ENCODE data around the gene TUBB4B.

DNA sequence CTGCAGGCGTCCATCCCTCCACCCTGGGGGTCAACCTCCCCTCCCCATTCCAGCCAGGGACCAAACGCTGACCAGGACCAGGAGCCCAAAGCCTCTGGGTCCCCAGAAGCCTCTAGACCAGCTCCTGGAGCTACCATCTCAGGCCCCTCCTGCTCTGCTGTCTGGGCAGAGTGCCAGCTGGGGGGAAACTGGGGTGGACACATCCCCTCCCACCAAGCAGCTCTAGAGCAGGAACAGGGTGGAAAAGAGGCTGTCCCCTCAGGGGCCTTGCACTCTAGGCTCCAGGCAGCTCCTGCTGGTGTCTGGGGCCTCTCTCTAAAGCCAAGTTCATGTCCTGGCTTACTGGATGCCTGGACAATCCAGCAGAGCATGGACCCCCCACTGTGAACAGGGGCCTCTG, 48.2 kb upstream of the TUBB4B start:
- TF ChIP-seq EZH2 (IDR thresholded peaks at IDR 0.05; ENCODE audit: insufficient read depth, poor library complexity, severe bottlenecking), result no peak
- no peak for TF ChIP-seq EZH2phosphoT487 (IDR thresholded peaks at IDR 0.05; ENCODE audit: insufficient read depth, low read depth)
